IMR-90 (cell line): ENCODE data around the gene ADCY9. TPM values are rescaled to one million over a fixed set of nuclear protein-coding genes. Genes with fewer than 3 reads are reported as not detected.

Source experiments
- ATAC-seq: fragments of 200-7000 bp; cut with Tn5 transposase; 2 replicates; pipeline ENCODE4 v1.9.1; 2020; ENCODE audit warnings: low read depth, mild to moderate bottlenecking, moderate library complexity
- BruUV-seq: library from RNA; stranded (reverse); fragments of 400-500 nt; replicated peaks from 2 replicates; lab custom pipeline; 2021; lab: Mats Ljungman, UMichigan
- CTCF ChIA-PET: fragments of 300-600 bp; formaldehyde crosslinking; extraction: SDS; loops from one replicate; lab custom pipeline; 2021; ENCODE audit warnings: antibody characterized with exemption; lab: Yijun Ruan, JAX
- POLR2A ChIA-PET: fragments of 300-600 bp; sonication (Branson Sonifier 250); formaldehyde crosslinking; loops from one replicate; lab custom pipeline; 2022; ENCODE audit warnings: antibody characterized with exemption; ENCODE audit not compliant: unreplicated experiment; lab: Charles Lee
- DNase-seq: peaks from one replicate; pipeline ENCODE4 v3.0.0; 2013
- H2AFZ ChIP-seq: replicated peaks from 2 replicates; pipeline ENCODE3; 2013; ENCODE audit warnings: low read length, mild to moderate bottlenecking; ENCODE audit not compliant: poor library complexity
- H2AK5ac ChIP-seq: 2 replicates; pipeline ENCODE4 v1.6.1; 2013; ENCODE audit warnings: low read depth, low read length, inconsistent platforms
- H2AK9ac ChIP-seq: replicated peaks from 2 replicates; pipeline ENCODE3; 2013; ENCODE audit warnings: mild to moderate bottlenecking, low read depth, low read length, moderate library complexity; ENCODE audit not compliant: poor library complexity
- H2BK120ac ChIP-seq: 2 replicates; pipeline ENCODE4 v1.6.1; 2013; ENCODE audit warnings: low read depth, low read length, inconsistent platforms
- H2BK15ac ChIP-seq: 3 replicates; pipeline ENCODE4 v1.6.1; 2013; ENCODE audit warnings: low read depth, low read length, inconsistent platforms
- H2BK20ac ChIP-seq: 2 replicates; pipeline ENCODE4 v1.6.1; 2013; ENCODE audit warnings: low read depth, mild to moderate bottlenecking, inconsistent platforms, low read length, moderate library complexity
- H2BK5ac ChIP-seq: 2 replicates; pipeline ENCODE4 v1.6.1; 2013; ENCODE audit warnings: mild to moderate bottlenecking, low read depth, low read length, inconsistent platforms; ENCODE audit not compliant: poor library complexity, severe bottlenecking
- H3K14ac ChIP-seq: replicated peaks from 2 replicates; pipeline ENCODE4 v1.6.1; 2013; ENCODE audit warnings: low read depth, low read length, inconsistent platforms
- H3K18ac ChIP-seq: 2 replicates; pipeline ENCODE4 v1.6.1; 2013; ENCODE audit warnings: low read depth, low read length, control low read depth
- H3K23ac ChIP-seq: 2 replicates; pipeline ENCODE4 v1.6.1; 2013; ENCODE audit warnings: low read depth, low read length, inconsistent platforms
- H3K27ac ChIP-seq: 2 replicates; pipeline ENCODE4 v1.5.1; 2013; ENCODE audit warnings: mild to moderate bottlenecking, control low read depth, low read length; ENCODE audit not compliant: insufficient read depth
- H3K27me3 ChIP-seq: 2 replicates; pipeline ENCODE4 v1.6.1; 2013; ENCODE audit warnings: low read length; ENCODE audit not compliant: control insufficient read depth, insufficient read depth
- H3K36me3 ChIP-seq: 2 replicates; pipeline ENCODE4 v1.6.1; 2013; ENCODE audit warnings: low read length, mixed read lengths; ENCODE audit not compliant: control insufficient read depth, insufficient read depth
- H3K4ac ChIP-seq: 2 replicates; pipeline ENCODE4 v1.6.1; 2013; ENCODE audit warnings: low read depth, low read length, inconsistent platforms
- H3K4me1 ChIP-seq: 2 replicates; pipeline ENCODE4 v1.6.1; 2013; ENCODE audit warnings: low read length, mixed read lengths; ENCODE audit not compliant: control insufficient read depth, insufficient read depth
- H3K4me2 ChIP-seq: 2 replicates; pipeline ENCODE4 v1.6.1; 2013; ENCODE audit warnings: low read depth, mild to moderate bottlenecking, control low read depth, low read length, moderate library complexity
- H3K4me3 ChIP-seq: 2 replicates; pipeline ENCODE4 v1.5.1; 2013; ENCODE audit warnings: low read depth, mild to moderate bottlenecking, control low read depth, low read length, moderate library complexity; ENCODE audit not compliant: insufficient read depth
- H3K56ac ChIP-seq: 2 replicates; pipeline ENCODE4 v1.6.1; 2013; ENCODE audit warnings: low read length, inconsistent platforms; ENCODE audit not compliant: insufficient read depth; ENCODE audit errors: extremely low read depth
- H3K79me1 ChIP-seq, 2 experiments: 2 replicates each; pipeline ENCODE4 v1.6.1; 2013; ENCODE audit warnings: low read length in 2 of 2, inconsistent platforms in 1 of 2, low read depth in 1 of 2
- H3K9ac ChIP-seq: 2 replicates; pipeline ENCODE4 v1.6.1; 2013; ENCODE audit warnings: low read depth, low read length, control low read depth
- H3K9me1 ChIP-seq: 2 replicates; pipeline ENCODE4 v1.6.1; 2013; ENCODE audit warnings: low read length, inconsistent platforms; ENCODE audit not compliant: insufficient read depth
- H3K9me3 ChIP-seq: 2 replicates; pipeline ENCODE4 v1.6.1; 2013; ENCODE audit warnings: low read length; ENCODE audit not compliant: control insufficient read depth, insufficient read depth
- H4K20me1 ChIP-seq: 2 replicates; pipeline ENCODE4 v1.6.1; 2013; ENCODE audit warnings: low read length, inconsistent platforms; ENCODE audit not compliant: insufficient read depth
- H4K5ac ChIP-seq: 2 replicates; pipeline ENCODE4 v1.6.1; 2013; ENCODE audit warnings: mild to moderate bottlenecking, low read depth, low read length, control low read depth
- H4K8ac ChIP-seq, 2 experiments: 2 replicates each; pipeline ENCODE4 v1.6.1; 2013; ENCODE audit warnings: low read depth in 2 of 2, low read length in 2 of 2, control low read depth in 1 of 2, inconsistent platforms in 1 of 2
- H4K91ac ChIP-seq: 2 replicates; pipeline ENCODE4 v1.6.1; 2013; ENCODE audit warnings: low read depth, low read length, inconsistent platforms; ENCODE audit not compliant: insufficient read depth
- BHLHE40 ChIP-seq: fragments of 150-350 bp; IDR thresholded peaks from 2 replicates; pipeline ENCODE4 v1.6.1; 2016; ENCODE audit warnings: mild to moderate bottlenecking, low read depth, low read length
- CEBPB ChIP-seq: IDR thresholded peaks from 2 replicates; pipeline ENCODE4 v1.6.1; 2012; ENCODE audit warnings: low read depth, low read length, improper control_type of control experiment
- CHD1 ChIP-seq: IDR thresholded peaks from 2 replicates; pipeline ENCODE4 v1.6.1; 2012; ENCODE audit warnings: low read depth, low read length, improper control_type of control experiment
- FOS ChIP-seq: fragments of 150-350 bp; IDR thresholded peaks from 2 replicates; pipeline ENCODE4 v1.6.1; 2016; ENCODE audit warnings: low read depth, low read length
- MAFK ChIP-seq: IDR thresholded peaks from 2 replicates; pipeline ENCODE4 v1.6.1; 2012; ENCODE audit warnings: low read depth, low read length, improper control_type of control experiment
- MAZ ChIP-seq: IDR thresholded peaks from 2 replicates; pipeline ENCODE4 v1.6.1; 2012; ENCODE audit warnings: low read depth, mild to moderate bottlenecking, low read length, improper control_type of control experiment, moderate library complexity, borderline replicate concordance
- MXI1 ChIP-seq: IDR thresholded peaks from 2 replicates; pipeline ENCODE4 v1.6.1; 2012; ENCODE audit warnings: low read depth, mild to moderate bottlenecking, low read length, moderate library complexity, borderline replicate concordance
- NFE2L2 ChIP-seq: fragments of 150-350 bp; IDR thresholded peaks from 2 replicates; pipeline ENCODE4 v1.6.1; 2016; ENCODE audit warnings: low read depth, mild to moderate bottlenecking, low read length
- POLR2A ChIP-seq: IDR thresholded peaks from 2 replicates; pipeline ENCODE4 v1.6.1; 2012; ENCODE audit warnings: mild to moderate bottlenecking, low read depth, low read length
- RAD21 ChIP-seq: IDR thresholded peaks from 2 replicates; pipeline ENCODE4 v1.6.1; 2012; ENCODE audit warnings: low read length, improper control_type of control experiment
- RCOR1 ChIP-seq: IDR thresholded peaks from 2 replicates; pipeline ENCODE4 v1.6.1; 2012; ENCODE audit warnings: mild to moderate bottlenecking, low read length, improper control_type of control experiment; ENCODE audit not compliant: insufficient replicate concordance
- RFX5 ChIP-seq: IDR thresholded peaks from 2 replicates; pipeline ENCODE4 v1.8.0; 2012; ENCODE audit warnings: low read depth, mild to moderate bottlenecking, low read length, moderate library complexity
- SMC3 ChIP-seq: fragments of 150-350 bp; IDR thresholded peaks from 2 replicates; pipeline ENCODE4 v1.6.1; 2016; ENCODE audit warnings: low read depth, mild to moderate bottlenecking, antibody characterized with exemption, low read length, moderate library complexity
- WGBS, 2 experiments: methylation state at CpG; one replicate each; pipeline versions ENCODE4 v1.1.5 to v1.1.7; 2013; ENCODE audit warnings: missing lambda C conversion rate in 2 of 2; ENCODE audit not compliant: insufficient read length in 1 of 2; ENCODE audit errors: extremely low coverage in 2 of 2; 5-methylcytosine and 5-hydroxymethylcytosine counted together
- dilution Hi-C: fragments of 300-500 bp; cut with HindIII; formaldehyde crosslinking; loops from one replicate; pipeline ENCODE4 v1.14.3; 2018; ENCODE audit warnings: low sequenced_read_pairs; ENCODE audit not compliant: unreplicated experiment
- in situ Hi-C: fragments of 300-500 bp; cut with MboI; formaldehyde crosslinking; loops from 3 replicates; pipeline ENCODE4 v1.14.3; 2019; ENCODE audit warnings: low sequenced_read_pairs, inconsistent platforms, mixed read lengths
- intact Hi-C: fragments of 100-400 bp; cut with micrococcal nuclease; formaldehyde crosslinking; loops from 2 replicates; pipeline ENCODE4 v1.10.0; 2022
- polyA plus RNA-seq, 3 experiments: library from polyadenylated mRNA; depleted of rRNA; stranded (reverse); fragments of >200 nt; gene quantifications; 2 replicates each; pipeline ENCODE4 v1.2.3, GENCODE V29; 2012; ENCODE audit warnings: low replicate concordance in 1 of 3
- total RNA-seq: library from RNA; depleted of rRNA; stranded (reverse); fragments of >200 nt; gene quantifications from 2 replicates; pipeline ENCODE4 v1.2.3, GENCODE V29; 2012
- TF ChIP-seq, protein P1 (sequence below): fragments of 150-350 bp; IDR thresholded peaks from 2 replicates; pipeline ENCODE4 v1.6.1; 2017; ENCODE audit warnings: mild to moderate bottlenecking, antibody characterized with exemption, low read length, low read depth
- TF ChIP-seq, protein P2 (sequence below): fragments of 150-350 bp; IDR thresholded peaks from 2 replicates; pipeline ENCODE4 v1.6.1; 2016; ENCODE audit warnings: low read depth, mild to moderate bottlenecking, low read length, moderate library complexity, borderline replicate concordance
- TF ChIP-seq, protein P3 (sequence below): conservative IDR thresholded peaks from 2 replicates; pipeline ENCODE4 v1.5.1; 2012; ENCODE audit warnings: mild to moderate bottlenecking, low read depth, low read length, improper control_type of control experiment

Gene ADCY9
- total and polyA plus RNA-seq, 2 of the 4 experiments (the other 2 are of a cell fraction) = 5.4 to 12.5 TPM

DNA sequence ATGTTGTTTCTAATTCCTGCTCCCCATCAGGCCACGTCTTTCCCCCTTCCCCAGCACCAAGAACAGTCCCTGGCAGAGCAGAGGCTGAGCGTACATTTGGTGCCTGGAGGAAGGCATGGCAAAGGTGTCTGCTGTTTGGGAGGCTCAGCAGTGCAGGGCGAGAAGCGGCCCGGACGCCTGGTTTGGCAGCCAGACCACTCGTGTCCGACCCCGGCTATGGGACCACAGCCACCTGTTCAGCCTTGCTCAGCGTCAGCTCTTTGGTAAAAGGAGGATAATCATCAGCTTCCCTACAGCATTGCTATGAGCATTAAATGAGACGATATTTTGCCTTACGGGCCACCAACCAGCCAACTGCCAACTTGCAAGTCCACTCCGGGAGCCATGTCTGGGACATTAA, 129.0 kb downstream of the ADCY9 start:
- Histone ChIP-seq H3K4me3 (no peak overlapping the region), H3K4me1 (no peaks in the 10 kb centered on the region; the same call in 1 of the 2 replicates), H4K20me1 (no peaks in the 10 kb centered on the region), H3K56ac (no peak overlapping the region), H2BK20ac (no peak overlapping the region), H3K18ac (no peak overlapping the region), H2AK9ac (no peak overlapping the region), H3K4me2 (no peak overlapping the region), H3K79me1 (0 out of 4 replicates have a peak, but pooled peaks cover 0 to 5% of the 10 kb centered on the region in 2 experiments), H4K91ac (no peak overlapping the region), H2AK5ac (no peak overlapping the region), H3K27me3 (no peaks in the 10 kb centered on the region), H2BK120ac (no peak overlapping the region), H3K9ac (no peak overlapping the region), H2BK5ac (no peak overlapping the region), H3K9me1 (0 out of 2 replicates have a peak, but pooled peaks cover 3% of the 10 kb centered on the region), H4K8ac (no peak overlapping the region), H3K14ac (no peak overlapping the region), H3K4ac (no peak overlapping the region), H2AFZ (no peak overlapping the region), H4K5ac (no peak overlapping the region), H2BK15ac (no peak overlapping the region), H3K27ac (no peak overlapping the region), H3K36me3 (peaks cover 20% of the 10 kb centered on the region; the same call in 1 of the 2 replicates), H3K9me3 (no peaks in the 10 kb centered on the region), H3K23ac (no peak overlapping the region)
- 100% methylated on average over 3 of the region's 13 CpGs; no CpG with 5 or more reads in 1 of the 2 experiments for WGBS, 2 experiments
- BruUV-seq = no TSS peak
- intact Hi-C loops (loop anchor here (10.0 kb wide), 1 partner anchor 188 kb away; no protein-coding TSS in a partner anchor), dilution Hi-C loops (no loop called here), in situ Hi-C loops (loop anchor here (10.0 kb wide), 2 partner anchors 268 to 348 kb away; no protein-coding TSS in a partner anchor)
- ChIA-PET POLR2A (no interaction called here), CTCF (no interaction called here)
- TF ChIP-seq RCOR1 (no peak), RFX5 (no peak), BHLHE40 (no peak), MAZ (no peak), POLR2A (no peak), NFE2L2 (no peak), MAFK (no peak), RAD21 (no peak), CHD1 (no peak), SMC3 (no peak), FOS (no peak), CEBPB (no peak), MXI1 (no peak)
- TF ChIP-seq, protein P1, sequence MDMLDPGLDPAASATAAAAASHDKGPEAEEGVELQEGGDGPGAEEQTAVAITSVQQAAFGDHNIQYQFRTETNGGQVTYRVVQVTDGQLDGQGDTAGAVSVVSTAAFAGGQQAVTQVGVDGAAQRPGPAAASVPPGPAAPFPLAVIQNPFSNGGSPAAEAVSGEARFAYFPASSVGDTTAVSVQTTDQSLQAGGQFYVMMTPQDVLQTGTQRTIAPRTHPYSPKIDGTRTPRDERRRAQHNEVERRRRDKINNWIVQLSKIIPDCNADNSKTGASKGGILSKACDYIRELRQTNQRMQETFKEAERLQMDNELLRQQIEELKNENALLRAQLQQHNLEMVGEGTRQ = no peak
- TF ChIP-seq, protein P2, sequence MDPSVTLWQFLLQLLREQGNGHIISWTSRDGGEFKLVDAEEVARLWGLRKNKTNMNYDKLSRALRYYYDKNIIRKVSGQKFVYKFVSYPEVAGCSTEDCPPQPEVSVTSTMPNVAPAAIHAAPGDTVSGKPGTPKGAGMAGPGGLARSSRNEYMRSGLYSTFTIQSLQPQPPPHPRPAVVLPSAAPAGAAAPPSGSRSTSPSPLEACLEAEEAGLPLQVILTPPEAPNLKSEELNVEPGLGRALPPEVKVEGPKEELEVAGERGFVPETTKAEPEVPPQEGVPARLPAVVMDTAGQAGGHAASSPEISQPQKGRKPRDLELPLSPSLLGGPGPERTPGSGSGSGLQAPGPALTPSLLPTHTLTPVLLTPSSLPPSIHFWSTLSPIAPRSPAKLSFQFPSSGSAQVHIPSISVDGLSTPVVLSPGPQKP = no peak
- TF ChIP-seq, protein P3, sequence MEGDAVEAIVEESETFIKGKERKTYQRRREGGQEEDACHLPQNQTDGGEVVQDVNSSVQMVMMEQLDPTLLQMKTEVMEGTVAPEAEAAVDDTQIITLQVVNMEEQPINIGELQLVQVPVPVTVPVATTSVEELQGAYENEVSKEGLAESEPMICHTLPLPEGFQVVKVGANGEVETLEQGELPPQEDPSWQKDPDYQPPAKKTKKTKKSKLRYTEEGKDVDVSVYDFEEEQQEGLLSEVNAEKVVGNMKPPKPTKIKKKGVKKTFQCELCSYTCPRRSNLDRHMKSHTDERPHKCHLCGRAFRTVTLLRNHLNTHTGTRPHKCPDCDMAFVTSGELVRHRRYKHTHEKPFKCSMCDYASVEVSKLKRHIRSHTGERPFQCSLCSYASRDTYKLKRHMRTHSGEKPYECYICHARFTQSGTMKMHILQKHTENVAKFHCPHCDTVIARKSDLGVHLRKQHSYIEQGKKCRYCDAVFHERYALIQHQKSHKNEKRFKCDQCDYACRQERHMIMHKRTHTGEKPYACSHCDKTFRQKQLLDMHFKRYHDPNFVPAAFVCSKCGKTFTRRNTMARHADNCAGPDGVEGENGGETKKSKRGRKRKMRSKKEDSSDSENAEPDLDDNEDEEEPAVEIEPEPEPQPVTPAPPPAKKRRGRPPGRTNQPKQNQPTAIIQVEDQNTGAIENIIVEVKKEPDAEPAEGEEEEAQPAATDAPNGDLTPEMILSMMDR = no peak
- DNase-seq (no peak), ATAC-seq (no peak)
